DOHH2 (cell line): Measurements from ENCODE around the gene FARS2.

Source experiments
- H3F3A ChIP-seq: fragments of 200-600 bp; sonication (generic), shearing (Covaris generic); 2 replicates; pipeline ENCODE4 v1.6.0; 2016; ENCODE audit warnings: antibody characterized with exemption, mild to moderate bottlenecking; ENCODE audit not compliant: control insufficient read depth, insufficient read depth
- H3K27ac ChIP-seq: fragments of 200-600 bp; sonication (generic); 2 replicates; pipeline ENCODE4 v1.5.1; 2014; ENCODE audit warnings: low read depth, mild to moderate bottlenecking, low read length, moderate library complexity
- H3K27me3 ChIP-seq: fragments of 200-600 bp; sonication (generic); 2 replicates; pipeline ENCODE4 v1.6.1; 2014; ENCODE audit warnings: mild to moderate bottlenecking, low read length, mixed read lengths; ENCODE audit not compliant: control insufficient read depth
- H3K36me3 ChIP-seq: fragments of 200-600 bp; sonication (generic); 2 replicates; pipeline ENCODE4 v1.6.1; 2014; ENCODE audit warnings: mild to moderate bottlenecking, low read length, moderate library complexity, mixed read lengths; ENCODE audit not compliant: control insufficient read depth
- H3K4me1 ChIP-seq: fragments of 200-600 bp; sonication (generic); 2 replicates; pipeline ENCODE4 v1.6.1; 2014; ENCODE audit warnings: mild to moderate bottlenecking, low read length, mixed read lengths; ENCODE audit not compliant: control insufficient read depth
- H3K4me2 ChIP-seq: fragments of 200-600 bp; sonication (generic); 2 replicates; pipeline ENCODE4 v1.6.0; 2014; ENCODE audit warnings: mild to moderate bottlenecking, low read length, moderate library complexity
- H3K4me3 ChIP-seq: fragments of 200-600 bp; sonication (generic); 2 replicates; pipeline ENCODE4 v1.5.1; 2014; ENCODE audit warnings: mild to moderate bottlenecking, low read length, mixed read lengths
- H3K79me2 ChIP-seq: fragments of 200-600 bp; sonication (generic); 2 replicates; pipeline ENCODE4 v1.6.1; 2014; ENCODE audit warnings: mild to moderate bottlenecking, low read length, mixed read lengths; ENCODE audit not compliant: control insufficient read depth
- H3K9me2 ChIP-seq: fragments of 200-600 bp; sonication (generic); replicated peaks from 2 replicates; pipeline ENCODE4 v1.6.1; 2014; ENCODE audit warnings: mild to moderate bottlenecking, low read length, mixed read lengths; ENCODE audit not compliant: control insufficient read depth
- H3K9me3 ChIP-seq: fragments of 200-600 bp; sonication (generic); 2 replicates; pipeline ENCODE4 v1.6.1; 2014; ENCODE audit warnings: antibody characterized with exemption, low read length, mixed read lengths; ENCODE audit not compliant: control insufficient read depth, insufficient read depth
- H4K20me1 ChIP-seq: fragments of 200-600 bp; sonication (generic); 2 replicates; pipeline ENCODE4 v1.6.0; 2014; ENCODE audit warnings: low read depth, mild to moderate bottlenecking, antibody characterized with exemption, low read length, moderate library complexity; ENCODE audit not compliant: control insufficient read depth, insufficient read depth
- EZH2phosphoT487 ChIP-seq: fragments of 200-600 bp; sonication (generic); IDR thresholded peaks from 2 replicates; pipeline ENCODE4 v1.6.1; 2017; ENCODE audit warnings: borderline replicate concordance, mild to moderate bottlenecking, antibody characterized with exemption, low read length, moderate library complexity, mixed read lengths
- TF ChIP-seq, protein P1 (sequence below): fragments of 200-600 bp; sonication (generic); IDR thresholded peaks from one replicate; pipeline ENCODE4 v1.5.1; 2014; ENCODE audit warnings: antibody characterized with exemption, mild to moderate bottlenecking, low read depth, low read length; ENCODE audit not compliant: poor library complexity, severe bottlenecking

Gene FARS2

DNA sequence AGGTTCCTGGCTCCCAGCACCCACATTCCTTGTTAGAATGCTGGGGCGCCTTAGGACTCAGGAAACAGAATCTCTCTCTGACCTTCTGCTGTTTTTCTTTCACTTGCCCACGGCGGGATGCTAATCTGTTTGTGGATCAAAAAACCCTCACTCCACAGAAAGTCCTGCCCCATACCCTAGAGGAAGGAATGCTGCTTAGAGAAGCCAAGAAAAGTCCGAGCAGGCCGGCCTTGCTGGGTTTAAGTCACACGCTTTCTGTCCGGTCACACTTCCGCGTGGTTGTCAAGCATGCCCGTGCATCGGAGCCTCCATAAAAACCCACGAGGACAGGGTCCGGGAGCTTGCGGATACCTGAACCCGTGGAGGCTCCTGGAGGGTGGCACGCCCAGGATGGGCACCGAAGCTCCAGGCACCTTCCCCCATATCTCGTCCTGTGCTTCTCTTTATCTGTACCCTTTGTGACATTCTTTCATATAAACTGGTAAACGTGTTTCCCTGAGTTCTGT is 522.3 kb downstream of the FARS2 start:
- Histone ChIP-seq H3K36me3 (no peaks in the 10 kb centered on the region), H3K4me3 (no peak overlapping the region), H3K9me2 (no peaks in the 10 kb centered on the region), H3K27me3 (no peaks in the 10 kb centered on the region), H3K79me2 (no peaks in the 10 kb centered on the region), H3K4me1 (peaks cover 35% of the 10 kb centered on the region), H3F3A (peaks cover 6% of the 10 kb centered on the region; the same call in 1 of the 2 replicates), H4K20me1 (no peaks in the 10 kb centered on the region), H3K9me3 (no peaks in the 10 kb centered on the region), H3K4me2 (peak overlapping the region; percentile 33; the same call in 1 of the 2 replicates), H3K27ac (no peak overlapping the region)
- no peak for TF ChIP-seq EZH2phosphoT487
- TF ChIP-seq, protein P1, sequence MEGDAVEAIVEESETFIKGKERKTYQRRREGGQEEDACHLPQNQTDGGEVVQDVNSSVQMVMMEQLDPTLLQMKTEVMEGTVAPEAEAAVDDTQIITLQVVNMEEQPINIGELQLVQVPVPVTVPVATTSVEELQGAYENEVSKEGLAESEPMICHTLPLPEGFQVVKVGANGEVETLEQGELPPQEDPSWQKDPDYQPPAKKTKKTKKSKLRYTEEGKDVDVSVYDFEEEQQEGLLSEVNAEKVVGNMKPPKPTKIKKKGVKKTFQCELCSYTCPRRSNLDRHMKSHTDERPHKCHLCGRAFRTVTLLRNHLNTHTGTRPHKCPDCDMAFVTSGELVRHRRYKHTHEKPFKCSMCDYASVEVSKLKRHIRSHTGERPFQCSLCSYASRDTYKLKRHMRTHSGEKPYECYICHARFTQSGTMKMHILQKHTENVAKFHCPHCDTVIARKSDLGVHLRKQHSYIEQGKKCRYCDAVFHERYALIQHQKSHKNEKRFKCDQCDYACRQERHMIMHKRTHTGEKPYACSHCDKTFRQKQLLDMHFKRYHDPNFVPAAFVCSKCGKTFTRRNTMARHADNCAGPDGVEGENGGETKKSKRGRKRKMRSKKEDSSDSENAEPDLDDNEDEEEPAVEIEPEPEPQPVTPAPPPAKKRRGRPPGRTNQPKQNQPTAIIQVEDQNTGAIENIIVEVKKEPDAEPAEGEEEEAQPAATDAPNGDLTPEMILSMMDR, result no peak

DNA sequence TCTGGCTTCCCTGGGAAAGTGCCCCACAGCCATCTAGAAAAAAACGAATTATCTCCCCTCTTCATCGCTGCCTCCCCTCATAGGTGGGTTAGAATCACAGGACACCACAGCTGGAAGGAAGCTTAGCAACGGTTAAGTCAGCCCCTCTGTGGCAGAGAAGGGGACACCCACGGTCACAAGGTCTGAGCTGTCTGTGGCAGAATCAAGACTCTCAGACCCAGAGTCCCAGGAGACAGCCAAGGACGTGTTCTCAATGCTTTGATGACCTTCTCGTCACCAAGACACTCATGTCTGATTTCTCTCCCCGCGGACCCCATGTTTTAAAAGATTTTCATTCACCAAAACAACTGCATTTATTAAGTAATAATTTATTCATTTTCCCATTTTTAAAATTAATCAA is 523.9 kb downstream of the FARS2 start:
- H4K20me1 ChIP-seq, result no peaks in the 10 kb centered on the region
- H3K9me2 ChIP-seq, result no peaks in the 10 kb centered on the region
- no peaks in the 10 kb centered on the region for H3K9me3 ChIP-seq
- H3K27me3 ChIP-seq, result no peaks in the 10 kb centered on the region
- H3K36me3 ChIP-seq, result no peaks in the 10 kb centered on the region
- H3K4me2 ChIP-seq, result no peak overlapping the region
- peaks cover 29% of the 10 kb centered on the region for H3K4me1 ChIP-seq
- H3F3A ChIP-seq, result peaks cover 6% of the 10 kb centered on the region; the same call in 1 of the 2 replicates
- H3K27ac ChIP-seq, result no peak overlapping the region
- no peak overlapping the region for H3K4me3 ChIP-seq
- H3K79me2 ChIP-seq, result no peaks in the 10 kb centered on the region
- TF ChIP-seq, protein P1, result no peak
- no peak for TF ChIP-seq EZH2phosphoT487

GRCh38 chr6:5786321-5786968 is 525.1 kb downstream of the FARS2 start:
- no peak overlapping the region for H3K4me3 ChIP-seq
- TF ChIP-seq, protein P1, result no peak
- no peaks in the 10 kb centered on the region for H3K9me2 ChIP-seq
- H3K4me2 ChIP-seq, result no peak overlapping the region
- no peak overlapping the region for H3K27ac ChIP-seq
- H3K9me3 ChIP-seq, result no peaks in the 10 kb centered on the region
- no peaks in the 10 kb centered on the region for H3K27me3 ChIP-seq
- H3K4me1 ChIP-seq, result peaks cover 29% of the 10 kb centered on the region
- H3F3A ChIP-seq, result peaks cover under 1% of the 10 kb centered on the region; the same call in 1 of the 2 replicates
- no peaks in the 10 kb centered on the region for H3K36me3 ChIP-seq
- H4K20me1 ChIP-seq, result no peaks in the 10 kb centered on the region
- no peaks in the 10 kb centered on the region for H3K79me2 ChIP-seq
